ENCODE data around the gene PAN3. TPM values are rescaled to one million over a fixed set of nuclear protein-coding genes. Genes with fewer than 3 reads are reported as not detected.

Gene PAN3
- total and polyA plus RNA-seq, 2 donors: 13.5 to 53.3 TPM

GRCh38 chr13:28257305-28257704, 119.0 kb downstream of the PAN3 start:
- Histone ChIP-seq H3K27ac (ENCODE audit: low read depth) (no peak overlapping the region), H3K36me3 (ENCODE audit: insufficient read depth) (no peaks in the 10 kb centered on the region), H3K4me1 (ENCODE audit: insufficient read depth) (no peaks in the 10 kb centered on the region), H3K4me3 (ENCODE audit: low read depth, low read length) (no peak overlapping the region)
- 98% methylated on average over 4 of the region's 4 CpGs for WGBS
- DNase-seq (ENCODE audit: extremely low spot score): no peak

GRCh38 chr13:28258417-28258816, 120.1 kb downstream of the PAN3 start:
- no peaks in the 10 kb centered on the region for H3K36me3 ChIP-seq (ENCODE audit: insufficient read depth)

DNA sequence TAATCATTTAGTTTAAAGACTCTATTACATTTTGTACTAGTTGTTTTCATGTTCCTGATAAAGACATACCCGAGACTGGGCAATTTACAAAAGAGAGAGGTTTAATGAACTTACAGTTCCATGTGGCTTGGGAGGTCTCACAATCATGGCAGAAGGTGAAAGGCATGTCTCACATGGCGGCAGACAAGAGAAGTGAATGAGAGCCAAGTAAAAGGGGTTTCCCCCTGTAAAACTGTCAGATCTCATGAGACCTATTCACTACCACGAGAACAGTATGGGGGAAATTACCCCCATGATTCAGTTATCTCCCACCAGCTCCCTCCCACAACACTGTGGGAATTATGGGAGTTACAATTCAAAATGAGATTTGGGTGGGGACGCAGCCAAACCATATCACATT, 129.2 kb downstream of the PAN3 start:
- Histone ChIP-seq H3K4me1 (ENCODE audit: insufficient read depth) (no peaks in the 10 kb centered on the region), H3K27ac (ENCODE audit: low read depth) (no peak overlapping the region), H3K4me3 (ENCODE audit: low read depth, low read length) (no peak overlapping the region), H3K36me3 (ENCODE audit: insufficient read depth) (peaks cover 3% of the 10 kb centered on the region)
- 90% methylated on average over 4 of the region's 4 CpGs for WGBS
- DNase-seq (ENCODE audit: extremely low spot score): no peak

More at GRCh38 chr13:28258417-28258816, 120.1 kb downstream of the PAN3 start:
- 85% methylated on average over 3 of the region's 3 CpGs for WGBS
- no peaks in the 10 kb centered on the region for H3K4me1 ChIP-seq (ENCODE audit: insufficient read depth)
- H3K4me3 ChIP-seq (ENCODE audit: low read depth, low read length): no peak overlapping the region
- no peak overlapping the region for H3K27ac ChIP-seq (ENCODE audit: low read depth)
- DNase-seq (ENCODE audit: extremely low spot score): no peak

GRCh38 chr13:28268800-28269223, 130.5 kb downstream of the PAN3 start:
- Histone ChIP-seq H3K27ac (ENCODE audit: low read depth) (no peak overlapping the region), H3K4me1 (ENCODE audit: insufficient read depth) (no peaks in the 10 kb centered on the region), H3K36me3 (ENCODE audit: insufficient read depth) (peaks cover 4% of the 10 kb centered on the region), H3K4me3 (ENCODE audit: low read depth, low read length) (no peak overlapping the region)
- DNase-seq (ENCODE audit: extremely low spot score): no peak

DNA sequence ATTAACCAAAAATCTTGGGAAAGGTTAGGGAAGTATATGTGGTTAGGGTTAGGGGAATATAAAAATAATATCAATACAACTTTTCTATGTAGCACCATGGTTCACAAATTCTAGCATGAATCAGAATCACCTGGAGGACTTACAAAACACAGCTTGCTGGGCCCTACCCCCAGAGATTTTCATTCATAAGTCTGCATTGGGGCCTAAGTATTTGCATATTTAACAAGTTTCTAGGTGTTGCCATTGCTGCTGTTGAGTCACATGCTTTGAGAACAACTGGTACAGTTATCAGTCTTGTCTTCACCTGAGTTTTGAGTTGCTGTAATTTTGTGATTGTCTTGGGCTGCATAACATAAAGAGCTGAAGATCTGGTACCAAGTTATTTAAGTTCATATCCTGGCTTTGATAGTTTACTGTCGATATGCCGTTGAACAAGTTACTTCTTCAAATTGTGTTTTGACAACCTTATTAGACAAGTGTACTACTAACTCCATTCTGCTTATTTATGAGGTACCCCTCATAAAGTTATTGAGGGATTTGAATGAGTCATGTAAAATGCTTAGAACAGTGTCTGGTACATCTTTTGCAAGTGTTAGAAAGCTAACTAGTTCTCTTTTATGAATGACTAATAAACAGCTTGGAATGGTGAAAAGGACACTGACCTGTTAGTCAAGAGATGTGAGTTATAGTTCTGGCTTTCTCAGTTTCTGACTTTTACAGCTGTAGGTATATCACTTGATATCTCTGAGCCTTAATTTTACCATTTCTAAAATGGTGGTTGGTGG, 132.9 kb downstream of the PAN3 start:
- peaks cover 4% of the 10 kb centered on the region for H3K36me3 ChIP-seq (ENCODE audit: insufficient read depth)

GRCh38 chr13:28273919-28274318, 135.6 kb downstream of the PAN3 start:
- Histone ChIP-seq H3K27ac (ENCODE audit: low read depth) (no peak overlapping the region), H3K4me3 (ENCODE audit: low read depth, low read length) (no peak overlapping the region), H3K36me3 (ENCODE audit: insufficient read depth) (peaks cover 9% of the 10 kb centered on the region), H3K4me1 (ENCODE audit: insufficient read depth) (no peaks in the 10 kb centered on the region)
- no peak for DNase-seq (ENCODE audit: extremely low spot score)
- WGBS: 74% methylated on average over 3 of the region's 3 CpGs

More for the DNA sequence above, 132.9 kb downstream of the PAN3 start:
- no peak for DNase-seq (ENCODE audit: extremely low spot score)
- no peak overlapping the region for H3K4me3 ChIP-seq (ENCODE audit: low read depth, low read length)
- 94% methylated on average over 2 of the region's 2 CpGs for WGBS
- no peak overlapping the region for H3K27ac ChIP-seq (ENCODE audit: low read depth)
- H3K4me1 ChIP-seq (ENCODE audit: insufficient read depth): no peaks in the 10 kb centered on the region

DNA sequence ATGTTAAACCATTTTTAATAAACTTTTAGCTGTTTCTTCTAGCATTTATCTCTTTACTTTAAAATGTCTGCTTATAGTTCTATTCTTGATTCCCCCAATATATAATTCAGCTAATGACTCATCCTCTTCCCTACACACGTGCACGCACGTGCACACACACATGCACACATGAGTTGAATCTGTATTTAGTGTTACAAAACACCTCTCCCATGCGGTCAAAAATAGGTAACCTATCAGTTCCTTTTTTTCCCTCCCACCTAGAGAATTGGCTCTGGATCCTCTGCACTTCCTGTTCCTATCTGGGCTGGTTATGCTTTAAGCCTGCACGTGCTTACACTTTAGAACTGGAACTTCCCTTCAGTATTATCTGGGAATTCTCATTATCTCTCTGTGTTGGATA, 144.1 kb downstream of the PAN3 start:
- Histone ChIP-seq H3K4me3 (ENCODE audit: low read depth, low read length) (no peak overlapping the region), H3K4me1 (ENCODE audit: insufficient read depth) (no peaks in the 10 kb centered on the region), H3K36me3 (ENCODE audit: insufficient read depth) (peaks cover 5% of the 10 kb centered on the region), H3K27ac (ENCODE audit: low read depth) (no peak overlapping the region)
- whole genome bisulfite sequencing: 86% methylated on average over 5 of the region's 5 CpGs
- no peak for DNase-seq (ENCODE audit: extremely low spot score)

DNA sequence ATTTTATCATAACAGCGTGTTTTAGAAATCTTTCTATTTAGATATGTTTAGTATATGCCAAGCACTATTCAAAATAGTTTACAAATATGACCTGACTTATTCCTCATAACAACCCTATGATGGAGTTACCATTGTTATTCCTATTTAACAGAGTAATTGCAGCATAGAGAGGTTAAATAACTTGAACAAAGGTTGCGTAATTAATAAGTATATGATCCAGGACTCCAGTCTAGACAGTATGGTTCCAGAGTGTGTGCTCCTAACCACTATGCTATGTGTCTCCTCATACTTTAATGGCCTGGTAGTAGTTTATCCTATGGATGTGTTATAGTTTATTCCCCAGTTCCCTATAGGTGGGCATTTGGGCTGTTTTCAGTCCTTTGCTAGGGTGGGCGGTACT, 145.3 kb downstream of the PAN3 start:
- Histone ChIP-seq H3K4me1 (ENCODE audit: insufficient read depth) (no peaks in the 10 kb centered on the region), H3K36me3 (ENCODE audit: insufficient read depth) (no peaks in the 10 kb centered on the region), H3K27ac (ENCODE audit: low read depth) (no peak overlapping the region), H3K4me3 (ENCODE audit: low read depth, low read length) (no peak overlapping the region)
- no peak for DNase-seq (ENCODE audit: extremely low spot score)
- WGBS: 98% methylated on average over 3 of the region's 3 CpGs

DNA sequence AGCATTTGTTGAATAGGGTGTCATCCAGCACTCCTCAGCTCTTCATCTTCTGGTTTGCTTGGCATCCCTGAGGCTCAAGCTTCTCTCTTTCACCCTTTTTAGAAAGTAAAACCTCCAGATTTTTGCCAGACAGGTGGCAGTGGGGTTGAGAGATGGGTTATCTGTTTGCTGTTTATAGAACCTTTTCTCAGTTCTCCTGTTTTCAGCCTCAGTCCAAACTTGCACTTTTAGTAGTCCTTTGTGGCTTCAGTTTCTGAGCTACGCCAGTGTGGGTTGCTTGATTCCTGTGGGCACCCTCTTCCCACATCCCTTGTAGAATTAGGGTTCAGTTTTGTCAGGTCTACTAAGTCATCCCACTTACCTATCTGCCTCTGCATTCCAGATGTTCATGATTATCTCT, 147.9 kb downstream of the PAN3 start:
- Histone ChIP-seq H3K27ac (ENCODE audit: low read depth) (no peak overlapping the region), H3K4me3 (ENCODE audit: low read depth, low read length) (no peak overlapping the region), H3K4me1 (ENCODE audit: insufficient read depth) (no peaks in the 10 kb centered on the region), H3K36me3 (ENCODE audit: insufficient read depth) (no peaks in the 10 kb centered on the region)
- no peak for DNase-seq (ENCODE audit: extremely low spot score)
- WGBS: 92% methylated on average over 1 of the region's 1 CpG

GRCh38 chr13:28297341-28297740, 159.0 kb downstream of the PAN3 start:
- 83% methylated on average over 3 of the region's 3 CpGs for WGBS
- Histone ChIP-seq H3K4me1 (ENCODE audit: insufficient read depth) (no peaks in the 10 kb centered on the region), H3K4me3 (ENCODE audit: low read depth, low read length) (no peak overlapping the region), H3K27ac (ENCODE audit: low read depth) (no peak overlapping the region), H3K36me3 (ENCODE audit: insufficient read depth) (no peaks in the 10 kb centered on the region)
- DNase-seq (ENCODE audit: extremely low spot score): no peak

DNA sequence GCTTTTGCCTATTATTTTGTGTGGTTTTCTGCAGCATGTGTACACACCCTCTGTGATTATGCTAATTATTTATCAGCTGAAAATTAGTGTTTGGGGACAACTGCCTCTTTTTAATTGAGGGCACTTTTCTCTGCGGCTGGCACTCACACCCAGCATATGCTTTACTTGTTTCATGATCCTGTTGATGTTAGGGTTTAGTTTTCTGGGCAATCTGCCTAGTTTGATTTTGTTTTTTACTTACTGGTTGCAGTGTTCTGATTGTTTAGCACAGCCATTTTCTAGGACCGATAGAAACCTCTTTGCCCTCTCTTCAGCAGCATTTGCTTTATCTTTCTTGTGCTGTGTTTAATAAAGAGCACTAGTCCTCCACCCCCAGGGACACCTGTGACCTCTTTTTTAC, 161.6 kb downstream of the PAN3 start:
- H3K4me3 ChIP-seq (ENCODE audit: low read depth, low read length): no peak overlapping the region
- H3K4me1 ChIP-seq (ENCODE audit: insufficient read depth): no peaks in the 10 kb centered on the region
- H3K36me3 ChIP-seq (ENCODE audit: insufficient read depth): no peaks in the 10 kb centered on the region
- WGBS: 55% methylated on average over 2 of the region's 2 CpGs
- no peak overlapping the region for H3K27ac ChIP-seq (ENCODE audit: low read depth)
- DNase-seq (ENCODE audit: extremely low spot score): no peak

DNA sequence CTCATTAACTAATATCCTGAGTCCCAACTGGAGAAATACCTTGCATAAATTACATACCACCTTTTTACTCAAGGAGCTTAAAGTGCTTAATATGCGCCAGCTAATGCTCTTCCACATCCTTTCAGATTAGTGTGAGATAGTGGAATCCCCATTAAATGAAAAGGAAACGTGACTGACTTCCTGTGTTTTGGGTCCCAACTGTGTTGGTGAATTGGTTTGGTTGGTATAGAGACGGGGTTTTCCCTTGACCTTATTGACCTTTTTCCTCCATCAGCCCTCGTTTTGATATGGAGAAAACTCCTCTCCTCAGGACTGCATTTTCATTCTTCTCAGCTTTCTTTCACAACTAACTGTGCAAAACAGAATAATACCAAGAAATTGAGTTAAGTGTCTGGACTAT, 163.5 kb downstream of the PAN3 start:
- Histone ChIP-seq H3K4me1 (ENCODE audit: insufficient read depth) (no peaks in the 10 kb centered on the region), H3K27ac (ENCODE audit: low read depth) (no peak overlapping the region), H3K4me3 (ENCODE audit: low read depth, low read length) (no peak overlapping the region), H3K36me3 (ENCODE audit: insufficient read depth) (no peaks in the 10 kb centered on the region)
- no peak for DNase-seq (ENCODE audit: extremely low spot score)
- WGBS: 65% methylated on average over 4 of the region's 4 CpGs

GRCh38 chr13:28306325-28306724, 168.0 kb downstream of the PAN3 start:
- no peak overlapping the region for H3K27ac ChIP-seq (ENCODE audit: low read depth)
- no peak for DNase-seq (ENCODE audit: extremely low spot score)
- H3K4me1 ChIP-seq (ENCODE audit: insufficient read depth): no peaks in the 10 kb centered on the region
- H3K4me3 ChIP-seq (ENCODE audit: low read depth, low read length): no peak overlapping the region
- 89% methylated on average over 10 of the region's 10 CpGs for WGBS
- no peaks in the 10 kb centered on the region for H3K36me3 ChIP-seq (ENCODE audit: insufficient read depth)

GRCh38 chr13:28313579-28313978, 175.2 kb downstream of the PAN3 start:
- DNase-seq (ENCODE audit: extremely low spot score): no peak
- WGBS: 82% methylated on average over 6 of the region's 6 CpGs

More at GRCh38 chr13:28313579-28313978, 175.2 kb downstream of the PAN3 start:
- Histone ChIP-seq H3K27ac (ENCODE audit: low read depth) (no peak overlapping the region), H3K36me3 (ENCODE audit: insufficient read depth) (no peaks in the 10 kb centered on the region), H3K4me1 (ENCODE audit: insufficient read depth) (peaks cover 1% of the 10 kb centered on the region), H3K4me3 (ENCODE audit: low read depth, low read length) (no peak overlapping the region)
